Left renal pelvis (tissue), 4 donors: Measurements from ENCODE around the gene PINK1. TPM values are rescaled to one million over a fixed set of nuclear protein-coding genes. Genes with fewer than 3 reads are reported as not detected.
"Not testable (repeated sequence)": the region's sequence is repeated elsewhere in the genome, so short reads cannot be mapped to it uniquely, and the experiment has no call there.

Experiments
- DNase-seq, 4 donors: peaks; one replicate each; pipeline ENCODE4 v3.0.0-alpha.2; 2013; ENCODE audit warnings: low read depth in 4 of 4, low spot score in 3 of 4
- polyA plus RNA-seq, 4 donors: library from polyadenylated mRNA; unstranded; fragments of 120-200 nt; gene quantifications; one replicate each; pipeline ENCODE4 v1.2.1, GENCODE V29; 2013; ENCODE audit not compliant: insufficient read length in 4 of 4

The PINK1 gene
- polyA plus RNA-seq, 4 donors = 56.3 to 78.1 (median 63.0) TPM

DNA sequence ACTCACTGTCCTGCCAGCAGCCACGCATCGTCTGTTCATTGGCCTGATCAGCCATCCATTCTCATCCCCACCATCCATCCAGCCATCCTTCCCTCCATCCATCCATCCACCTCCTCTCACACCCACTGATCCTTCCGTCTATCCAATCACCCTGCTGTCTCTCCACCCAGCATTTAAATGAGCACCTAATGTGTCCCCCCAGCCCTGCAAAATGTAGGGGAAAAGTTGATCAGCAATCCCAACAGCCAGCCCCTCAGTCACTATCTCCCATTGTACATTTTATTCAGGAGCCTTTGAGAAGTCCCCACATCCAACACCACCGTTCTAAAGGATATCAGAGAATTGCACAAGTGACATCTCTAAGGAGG, 39.0 kb downstream of the PINK1 start:
- DNase-seq = no peak

GRCh38 chr1:20673626-20674025, 40.4 kb downstream of the PINK1 start:
- not testable (repeated sequence) for DNase-seq

- no peak for DNase-seq
These were observed 45.3 kb downstream of the PINK1 start for GRCh38 chr1:20678599-20678998.

DNA sequence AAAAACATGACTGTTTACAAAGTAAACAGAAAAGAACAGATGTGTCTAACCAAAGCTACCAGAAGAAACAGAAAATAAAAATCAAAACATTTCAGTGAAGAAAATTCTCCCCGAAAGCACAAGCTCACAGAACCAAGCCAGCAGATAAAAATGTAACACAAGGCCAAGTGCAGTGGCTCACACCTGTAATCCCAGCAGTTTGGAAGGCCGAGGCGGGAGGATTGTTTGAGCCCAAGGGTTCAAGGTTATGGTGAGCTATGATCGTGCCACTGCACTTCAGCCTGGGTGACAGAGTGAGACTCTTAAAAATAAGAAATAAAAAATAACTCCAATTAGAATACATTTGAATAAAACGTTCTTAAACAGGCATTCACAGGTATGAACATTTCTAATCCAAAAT, 47.0 kb downstream of the PINK1 start:
- DNase-seq = no peak

- DNase-seq = no peak
These were observed 48.7 kb downstream of the PINK1 start for GRCh38 chr1:20681999-20682398.

DNA sequence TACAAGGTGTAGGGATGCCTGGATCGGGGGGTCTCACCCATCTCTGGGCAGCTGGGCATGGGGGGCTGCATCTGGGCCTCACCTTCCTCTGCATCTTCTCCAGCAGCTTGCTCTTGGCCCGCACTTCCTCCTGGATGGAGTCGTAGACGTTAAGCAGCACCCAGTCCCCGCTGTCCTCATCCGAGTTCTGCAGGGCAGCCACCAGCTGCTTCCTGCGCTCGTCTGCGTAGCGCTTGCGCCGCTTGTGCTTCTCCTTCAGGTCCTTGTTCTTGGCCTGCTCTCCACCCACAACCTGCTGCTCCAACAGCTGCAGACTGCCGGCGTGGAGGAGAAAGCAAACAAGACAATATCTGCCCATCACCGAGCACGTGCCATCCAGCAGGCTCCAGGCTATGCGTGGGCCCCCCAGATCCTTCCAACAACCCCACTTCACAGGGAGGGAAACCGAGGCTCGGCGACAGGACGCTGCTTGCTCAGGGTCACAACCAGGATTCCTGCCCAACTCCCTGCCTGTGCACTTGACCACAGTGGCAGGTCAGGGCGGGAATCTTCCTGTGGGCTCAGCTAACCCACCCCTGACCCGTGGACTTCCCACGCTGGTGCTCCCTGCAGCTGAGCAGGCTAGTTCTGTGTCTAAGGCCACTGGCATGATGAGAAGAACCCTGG, 49.4 kb downstream of the PINK1 start:
- DNase-seq = no peak

GRCh38 chr1:20683614-20684013, 50.4 kb downstream of the PINK1 start:
- DNase-seq = no peak

DNA sequence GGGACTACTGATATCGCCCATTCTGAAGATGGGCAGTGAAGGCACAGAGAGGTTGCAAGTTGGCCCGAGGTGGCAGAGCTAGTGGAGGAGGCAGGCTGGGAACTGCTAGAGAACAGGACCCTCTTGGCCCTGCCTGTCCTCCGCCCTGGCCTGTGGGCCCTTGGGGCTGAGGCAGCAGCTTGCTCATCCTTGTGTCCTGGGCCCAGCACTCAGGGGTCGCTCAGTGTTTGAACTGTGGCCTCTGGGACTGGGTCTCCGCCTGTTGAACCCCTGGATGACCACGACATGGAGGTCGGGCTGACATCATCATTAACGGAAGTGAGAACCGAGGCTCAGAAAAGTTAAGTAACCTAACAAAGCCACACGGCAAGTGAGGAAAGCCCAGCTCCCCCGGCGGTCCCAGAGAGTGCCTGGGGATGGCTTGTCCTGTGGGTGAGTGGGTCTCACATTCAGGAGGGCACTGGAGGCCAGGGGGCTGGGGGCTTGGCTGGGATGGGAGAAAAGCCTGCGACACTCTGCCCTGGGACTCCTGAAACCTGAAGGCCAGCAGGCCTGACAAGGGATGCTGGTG, 50.9 kb downstream of the PINK1 start:
- DNase-seq = no peak

GRCh38 chr1:20684651-20685050, 51.4 kb downstream of the PINK1 start:
- no peak for DNase-seq

DNA sequence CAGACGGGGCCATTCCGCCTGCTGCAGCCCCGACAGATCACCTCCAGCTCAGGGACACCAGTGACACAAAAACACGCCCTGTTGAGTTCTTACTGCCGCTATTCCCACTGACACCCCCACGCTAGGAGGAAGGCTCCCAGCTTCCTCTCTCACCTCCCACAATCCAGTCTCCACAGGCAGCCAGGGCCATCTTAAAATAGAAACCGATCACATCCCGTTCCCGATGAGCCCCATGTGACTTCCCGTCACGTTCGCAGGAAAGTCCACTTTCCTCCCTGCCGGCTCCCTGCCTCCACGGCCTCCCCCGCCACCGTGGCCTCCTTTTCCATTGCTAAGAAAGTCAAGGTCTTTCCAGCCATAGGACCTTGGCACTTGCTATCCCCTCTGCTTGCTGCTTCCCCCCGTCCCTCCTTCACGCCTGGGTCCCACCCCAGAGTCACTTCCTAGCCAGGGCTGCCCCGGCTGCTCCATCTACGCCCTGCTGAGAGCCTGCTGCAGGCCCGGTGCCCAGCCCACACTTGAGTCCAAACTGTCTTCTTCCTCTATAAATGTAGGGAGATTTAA, 51.9 kb downstream of the PINK1 start:
- no peak for DNase-seq

GRCh38 chr1:20685741-20686140, 52.5 kb downstream of the PINK1 start:
- no peak for DNase-seq

DNA sequence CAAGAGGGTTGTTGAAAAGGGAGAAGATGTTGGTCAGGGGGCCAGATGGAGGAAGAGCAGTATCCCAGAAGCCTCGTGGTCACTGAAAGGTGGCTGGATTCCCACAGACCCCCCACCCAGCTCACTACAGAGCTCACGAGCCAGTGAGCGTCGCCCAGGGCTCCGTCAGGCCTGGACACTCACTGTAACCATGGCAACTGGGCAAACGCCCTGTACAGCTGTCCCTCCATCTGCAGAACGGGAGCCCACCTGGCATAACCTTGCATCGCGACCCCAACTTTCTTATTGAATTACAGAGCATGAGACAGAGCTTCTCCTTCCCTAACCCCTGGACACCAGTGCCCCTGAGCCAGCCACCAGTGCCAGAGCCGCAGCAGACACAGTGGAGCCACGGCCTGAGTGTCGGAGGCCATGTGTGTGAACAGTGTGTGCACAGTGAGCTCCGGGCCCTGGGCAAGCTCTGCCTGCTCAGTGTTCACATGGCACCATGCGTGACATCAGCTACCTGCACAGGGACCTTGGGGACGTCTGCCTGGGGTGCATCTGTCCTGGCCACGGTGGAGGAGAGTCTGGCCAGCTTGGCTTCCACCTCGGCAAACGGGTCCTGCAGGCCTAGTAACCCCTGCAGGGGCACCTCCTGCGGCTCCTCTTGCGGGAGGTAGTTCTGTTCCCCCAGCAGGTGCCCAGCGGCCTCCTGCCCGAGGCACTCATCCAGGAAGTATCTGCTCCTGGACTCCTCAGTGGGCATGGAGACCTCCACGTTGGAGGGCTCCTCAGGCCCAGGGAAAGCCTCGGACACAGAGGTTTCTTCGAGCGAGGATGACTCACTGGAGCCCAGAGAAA, 53.8 kb downstream of the PINK1 start:
- no peak for DNase-seq

GRCh38 chr1:20689645-20690056, 56.4 kb downstream of the PINK1 start:
- DNase-seq = no peak

- no peak for DNase-seq
These were observed 58.6 kb downstream of the PINK1 start for GRCh38 chr1:20691872-20692271.

- DNase-seq = no peak
These were observed 60.4 kb downstream of the PINK1 start for GRCh38 chr1:20693623-20694022.

DNA sequence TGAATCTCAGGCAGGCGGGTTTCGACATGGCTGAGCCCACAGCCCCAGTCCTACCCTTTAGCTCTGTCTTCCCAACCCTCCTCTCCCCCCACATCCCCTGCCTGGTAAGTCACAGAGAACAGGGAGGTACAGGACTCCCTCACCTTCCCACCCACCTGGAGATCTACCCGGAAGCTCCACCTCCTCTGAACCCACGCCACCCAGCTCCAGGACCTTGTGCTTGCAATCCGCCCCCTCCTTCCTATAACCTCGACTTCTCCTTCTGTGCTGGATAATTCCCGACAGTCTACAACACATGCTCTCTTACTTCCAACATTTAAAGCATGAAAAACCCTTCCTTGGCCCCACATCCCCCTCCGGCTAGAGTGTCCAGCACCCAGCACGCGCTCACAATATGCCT, 62.3 kb downstream of the PINK1 start:
- no peak for DNase-seq

GRCh38 chr1:20696397-20697333, 63.4 kb downstream of the PINK1 start:
- peak; percentile 71 to 81 (median 73) for DNase-seq

- no peak for DNase-seq
These were observed 64.3 kb downstream of the PINK1 start for GRCh38 chr1:20697563-20697962.

- no peak for DNase-seq
These were observed 65.1 kb downstream of the PINK1 start for GRCh38 chr1:20698195-20698910.

DNA sequence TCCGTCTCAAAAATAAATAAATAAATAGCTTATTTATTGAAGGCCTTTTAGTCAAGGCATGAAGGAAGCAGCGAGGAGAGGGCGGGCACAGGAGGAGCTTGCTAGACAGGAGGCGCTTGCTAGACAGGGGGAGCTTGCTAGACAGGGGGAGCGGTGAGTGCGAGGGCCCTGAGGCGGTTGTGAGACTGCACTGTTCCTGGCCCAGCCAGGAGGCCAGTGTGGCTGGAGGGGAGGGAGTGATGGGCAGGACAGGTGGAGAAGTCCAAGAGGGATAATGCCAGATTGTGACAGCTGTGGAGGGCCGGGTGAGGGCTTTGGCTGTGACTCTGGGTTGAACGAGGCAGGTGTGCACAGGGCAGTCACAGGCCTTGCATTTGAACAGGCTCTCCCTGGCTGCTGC, 66.3 kb downstream of the PINK1 start:
- DNase-seq = no peak
